Lung (tissue), 12 donors: Measurements from ENCODE around the gene PHRF1. TPM values are rescaled to one million over a fixed set of nuclear protein-coding genes. Genes with fewer than 3 reads are reported as not detected.

Experiments used
- ATAC-seq: fragments of 200-7000 bp; cut with Tn5 transposase; one replicate; pipeline ENCODE4 v1.9.1; 2020; ENCODE audit warnings: moderate number of reproducible peaks; ENCODE audit not compliant: insufficient read depth, low FRiP score
- DNase-seq, 3 donors: peaks; one replicate each; pipeline ENCODE4 v3.0.0-alpha.2; 2013 to 2017
- H3K27ac ChIP-seq, 2 donors: one replicate each; pipeline ENCODE4 v1.5.1; 2013; ENCODE audit warnings: mild to moderate bottlenecking in 2 of 2, moderate library complexity in 2 of 2, control low read depth in 1 of 2, inconsistent platforms in 1 of 2, low read depth in 1 of 2, low read length in 1 of 2
- H3K27me3 ChIP-seq, 3 donors: one replicate each; pipeline ENCODE4 v1.5.1; 2013; ENCODE audit warnings: low read length in 2 of 3; ENCODE audit not compliant: control insufficient read depth in 3 of 3, insufficient read depth in 3 of 3
- H3K36me3 ChIP-seq, 4 donors: one replicate each; pipeline ENCODE4 v1.5.1; 2013; ENCODE audit warnings: low read length in 4 of 4, mild to moderate bottlenecking in 1 of 4, moderate library complexity in 1 of 4; ENCODE audit not compliant: control insufficient read depth in 4 of 4, insufficient read depth in 4 of 4
- H3K4me1 ChIP-seq, 5 donors: one replicate each; pipeline ENCODE4 v1.5.1; 2013; ENCODE audit warnings: low read length in 5 of 5, mild to moderate bottlenecking in 2 of 5, moderate library complexity in 1 of 5; ENCODE audit not compliant: control insufficient read depth in 5 of 5, insufficient read depth in 5 of 5
- H3K4me3 ChIP-seq: one replicate; pipeline ENCODE4 v1.5.1; 2013; ENCODE audit warnings: mild to moderate bottlenecking, control low read depth, moderate library complexity
- H3K9ac ChIP-seq, 2 donors: one replicate each; pipeline ENCODE4 v1.5.1; 2013; ENCODE audit warnings: low read length in 2 of 2, control low read depth in 1 of 2; ENCODE audit not compliant: insufficient read depth in 1 of 2
- H3K9me3 ChIP-seq, 4 donors: one replicate each; pipeline ENCODE4 v1.5.1; 2013; ENCODE audit warnings: low read length in 3 of 4, mild to moderate bottlenecking in 1 of 4, moderate library complexity in 1 of 4; ENCODE audit not compliant: control insufficient read depth in 4 of 4, insufficient read depth in 3 of 4
- CTCF ChIP-seq: IDR thresholded peaks from 2 replicates; pipeline ENCODE4 v1.5.1; 2012; ENCODE audit warnings: mild to moderate bottlenecking; ENCODE audit errors: control extremely low read depth, extremely low read depth
- WGBS, 2 donors: extraction: QIAGEN DNeasy Blood & Tissue Kit; methylation state at CpG; one replicate each; pipeline ENCODE4 v1.1.7; 2013; 5-methylcytosine and 5-hydroxymethylcytosine counted together
- polyA plus RNA-seq, 2 donors: library from polyadenylated mRNA; stranded (reverse); fragments of 200-250 nt; gene quantifications; one replicate each; pipeline ENCODE4 v1.2.1, GENCODE V29; 2013
- total RNA-seq, 2 donors: library from RNA; depleted of rRNA in 1 of 2; stranded (reverse); fragments of >200 nt in 1 of 2; gene quantifications; one replicate each; pipeline ENCODE4 v1.2.1, GENCODE V29; 2014 to 2021
- donor health status: control.
- donor health status: control.
- donor health status: Bipolar disorder and iron deficiency.
- donor health status: healthy.
- donor health status: DM: yes; HTN: yes; CAD: no.

The PHRF1 gene
- total and polyA plus RNA-seq, 4 donors = 16.3 to 39.3 (median 23.5) TPM

DNA sequence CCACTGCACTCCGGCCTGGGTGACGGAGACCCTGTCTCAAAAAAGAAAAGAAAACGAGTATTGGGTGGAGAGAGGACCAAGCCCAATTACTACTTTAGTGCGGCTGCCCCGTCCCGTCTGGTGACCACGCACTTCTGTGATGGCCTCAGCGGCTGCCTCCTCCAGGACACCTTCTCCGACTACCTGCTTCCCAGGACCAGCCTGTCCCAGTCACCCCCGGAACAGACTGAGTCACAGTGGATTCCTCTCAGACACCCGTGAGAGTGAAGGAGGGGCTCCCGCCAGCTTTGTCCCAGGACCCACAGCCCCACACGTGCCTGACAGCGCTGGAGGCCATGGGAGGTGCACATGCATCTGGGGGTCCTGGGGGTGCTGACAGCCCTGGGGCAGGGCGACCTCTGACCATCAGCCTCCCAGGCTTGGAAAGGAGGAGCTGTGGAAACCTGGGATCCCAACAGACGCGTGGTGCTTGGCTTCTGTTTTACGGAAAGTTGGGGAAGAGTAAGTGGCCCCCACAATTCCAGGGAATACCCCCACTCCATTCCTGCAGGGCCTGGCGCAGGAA, 65.6 kb downstream of the PHRF1 start:
- H3K9ac ChIP-seq = no peak overlapping the region
- peaks cover 0 to 27% (median 18%) of the 10 kb centered on the region in 3 donors for H3K27me3 ChIP-seq
- no peak overlapping the region for H3K4me3 ChIP-seq
- peaks cover 0 to 23% (median 5%) of the 10 kb centered on the region in 4 donors for H3K36me3 ChIP-seq
- H3K4me1 ChIP-seq = peaks cover 0 to 13% (median 3%) of the 10 kb centered on the region in 5 donors
- DNase-seq (no peak), ATAC-seq (no peak)
- peaks cover 0 to 4% (median 0%) of the 10 kb centered on the region in 4 donors for H3K9me3 ChIP-seq
- no peak for TF ChIP-seq CTCF
- no peak overlapping the region for H3K27ac ChIP-seq
- 94 to 95% methylated on average over 19 of the region's 19 CpGs for WGBS, 2 donors

- Histone ChIP-seq H3K9me3 (peaks cover 0 to 4% (median 0%) of the 10 kb centered on the region in 4 donors), H3K4me3 (no peak overlapping the region), H3K4me1 (peaks cover 0 to 10% (median 0%) of the 10 kb centered on the region in 5 donors), H3K9ac (no peak overlapping the region), H3K27ac (no peak overlapping the region), H3K27me3 (peaks cover 0 to 15% (median 10%) of the 10 kb centered on the region in 3 donors), H3K36me3 (peaks cover 1 to 24% (median 5%) of the 10 kb centered on the region in 4 donors)
- WGBS, 2 donors = 92 to 97% methylated on average over 9 of the region's 9 CpGs
- no peak for TF ChIP-seq CTCF
- no peak for DNase-seq
- ATAC-seq = no peak
These were observed 67.1 kb downstream of the PHRF1 start for GRCh38 chr11:643366-643765.

- H3K4me1 ChIP-seq = peaks cover 0 to 6% (median 0%) of the 10 kb centered on the region in 5 donors
- TF ChIP-seq CTCF = no peak
- no peak overlapping the region for H3K27ac ChIP-seq
- peaks cover 2 to 25% (median 5%) of the 10 kb centered on the region in 4 donors for H3K36me3 ChIP-seq
- no peak overlapping the region for H3K9ac ChIP-seq
- H3K27me3 ChIP-seq = peaks cover 0 to 8% (median 2%) of the 10 kb centered on the region in 3 donors
- DNase-seq (no peak), ATAC-seq (no peak)
- no peak overlapping the region for H3K4me3 ChIP-seq
- WGBS, 2 donors = 92% methylated on average over 50 of the region's 50 CpGs
- H3K9me3 ChIP-seq = peaks cover 0 to 4% (median 0%) of the 10 kb centered on the region in 4 donors
These were observed 67.8 kb downstream of the PHRF1 start for GRCh38 chr11:643849-644738.
